ENCODE results near the gene TAF11L10.

DNA sequence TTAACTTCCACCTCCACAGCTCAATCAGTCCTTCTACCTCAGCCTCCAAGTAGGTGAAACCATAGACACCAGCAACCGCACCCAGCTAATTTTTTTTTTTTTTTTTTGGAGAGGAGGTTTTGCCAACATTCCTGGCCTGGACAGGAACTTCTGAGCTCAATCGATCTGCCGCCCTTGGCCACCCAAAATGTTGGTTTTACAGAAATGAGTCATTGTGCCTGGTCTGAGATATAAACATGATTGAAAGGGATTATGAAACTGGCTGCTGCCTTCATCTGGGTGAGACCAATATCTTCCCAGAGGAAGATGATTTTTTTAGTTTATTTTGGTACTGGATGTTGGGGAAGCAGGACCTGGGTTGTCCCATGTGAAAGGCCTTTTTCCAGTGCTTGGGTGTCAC, 21.7 kb upstream of the TAF11L10 start:
- no peak for TF ChIP-seq EZH2 (IDR thresholded peaks at IDR 0.05; ENCODE audit: low read length)
- TF ChIP-seq CTCF (optimal IDR thresholded peaks at IDR 0.05 in 1 of 3, IDR thresholded peaks at IDR 0.05 in 1 of 3, conservative IDR thresholded peaks at IDR 0.05 in 1 of 3; ENCODE audit: extremely low read depth in 1 of 3, insufficient read depth in 2 of 3, low read length in 3 of 3) = no peak

All from keratinocyte (primary cell).